H9 (cell line): ENCODE results near the gene SH3RF2. TPM values are rescaled to one million over a fixed set of nuclear protein-coding genes. Genes with fewer than 3 reads are reported as not detected.

ENCODE experiments used
- DNase-seq: peaks from one replicate; pipeline ENCODE4 v3.0.0-alpha.2; 2017
- H2AFZ ChIP-seq: one replicate; pipeline ENCODE4 v1.6.1; 2013; ENCODE audit warnings: mild to moderate bottlenecking, low read length, control low read depth, moderate library complexity
- H2AK5ac ChIP-seq: 2 replicates; pipeline ENCODE4 v1.6.1; 2013; ENCODE audit warnings: low read length, control low read depth, mixed read lengths; ENCODE audit not compliant: insufficient read length
- H2BK120ac ChIP-seq: one replicate; pipeline ENCODE4 v1.6.1; 2013; ENCODE audit warnings: low read depth, mild to moderate bottlenecking, low read length, control low read depth, inconsistent platforms; ENCODE audit not compliant: poor library complexity, severe bottlenecking
- H2BK12ac ChIP-seq: 2 replicates; pipeline ENCODE4 v1.6.1; 2013; ENCODE audit warnings: low read length, control low read depth, mixed read lengths, low read depth; ENCODE audit not compliant: insufficient read length
- H2BK15ac ChIP-seq: 2 replicates; pipeline ENCODE4 v1.6.1; 2013; ENCODE audit warnings: low read depth, low read length, control low read depth
- H2BK20ac ChIP-seq: one replicate; pipeline ENCODE4 v1.6.1; 2013; ENCODE audit warnings: low read depth, mild to moderate bottlenecking, low read length, control low read depth, inconsistent platforms; ENCODE audit not compliant: poor library complexity, severe bottlenecking
- H2BK5ac ChIP-seq: 2 replicates; pipeline ENCODE4 v1.6.1; 2013; ENCODE audit warnings: low read length, control low read depth, mixed read lengths; ENCODE audit not compliant: insufficient read length
- H3K14ac ChIP-seq: 2 replicates; pipeline ENCODE4 v1.6.1; 2013; ENCODE audit warnings: low read length, control low read depth; ENCODE audit not compliant: insufficient read depth
- H3K18ac ChIP-seq: 2 replicates; pipeline ENCODE4 v1.6.1; 2013; ENCODE audit warnings: low read depth, mild to moderate bottlenecking, mixed read lengths, low read length, control low read depth; ENCODE audit not compliant: insufficient read length
- H3K23ac ChIP-seq: 2 replicates; pipeline ENCODE4 v1.6.1; 2013; ENCODE audit warnings: low read length, control low read depth, mixed read lengths, low read depth; ENCODE audit not compliant: insufficient read length
- H3K23me2 ChIP-seq: 2 replicates; pipeline ENCODE4 v1.6.1; 2013; ENCODE audit warnings: low read depth, mild to moderate bottlenecking, mixed read lengths, low read length, control low read depth; ENCODE audit not compliant: insufficient read length, poor library complexity, severe bottlenecking
- H3K27ac ChIP-seq: 2 replicates; pipeline ENCODE4 v1.5.1; 2013; ENCODE audit warnings: low read length, control low read depth, mixed read lengths, low read depth; ENCODE audit not compliant: insufficient read length
- H3K27me3 ChIP-seq: 2 replicates; pipeline ENCODE4 v1.6.1; 2013; ENCODE audit warnings: low read length, control low read depth, inconsistent platforms; ENCODE audit not compliant: insufficient read depth
- H3K4ac ChIP-seq: 2 replicates; pipeline ENCODE4 v1.6.1; 2013; ENCODE audit warnings: low read depth, mild to moderate bottlenecking, control low read depth, inconsistent platforms, low read length, moderate library complexity
- H3K4me1 ChIP-seq: 2 replicates; pipeline ENCODE4 v1.6.1; 2013; ENCODE audit warnings: low read length, control low read depth, inconsistent platforms; ENCODE audit not compliant: insufficient read depth
- H3K4me2 ChIP-seq: 2 replicates; pipeline ENCODE4 v1.6.1; 2013; ENCODE audit warnings: low read length, control low read depth, mixed read lengths; ENCODE audit not compliant: insufficient read length, insufficient read depth
- H3K56ac ChIP-seq: 2 replicates; pipeline ENCODE4 v1.6.1; 2013; ENCODE audit warnings: low read depth, mild to moderate bottlenecking, mixed read lengths, low read length, control low read depth; ENCODE audit not compliant: insufficient read length
- H3K79me1 ChIP-seq: 2 replicates; pipeline ENCODE4 v1.6.1; 2013; ENCODE audit warnings: low read depth, mild to moderate bottlenecking, moderate library complexity, low read length, control low read depth, inconsistent platforms; ENCODE audit not compliant: insufficient read depth, poor library complexity, severe bottlenecking
- H3K79me2 ChIP-seq: 2 replicates; pipeline ENCODE4 v1.6.1; 2013; ENCODE audit warnings: low read length, control low read depth, inconsistent platforms; ENCODE audit not compliant: insufficient read depth
- H3K9ac ChIP-seq: 2 replicates; pipeline ENCODE4 v1.6.1; 2013; ENCODE audit warnings: low read length, control low read depth, mixed read lengths; ENCODE audit not compliant: insufficient read length; ENCODE audit errors: extremely low read depth
- H3K9me3 ChIP-seq: one replicate; pipeline ENCODE4 v1.6.1; 2013; ENCODE audit warnings: low read depth, low read length, inconsistent platforms; ENCODE audit not compliant: control insufficient read depth
- H3T11ph ChIP-seq: one replicate; pipeline ENCODE4 v1.6.1; 2013; ENCODE audit warnings: mild to moderate bottlenecking, low read length, control low read depth, inconsistent platforms
- H4K20me1 ChIP-seq: one replicate; pipeline ENCODE4 v1.6.1; 2013; ENCODE audit not compliant: control insufficient read depth, insufficient read length, insufficient read depth
- H4K5ac ChIP-seq: 2 replicates; pipeline ENCODE4 v1.6.1; 2013; ENCODE audit warnings: low read depth, mild to moderate bottlenecking, mixed read lengths, low read length, control low read depth; ENCODE audit not compliant: insufficient read length
- H4K8ac ChIP-seq: replicated peaks from 2 replicates; pipeline ENCODE4 v1.6.1; 2013; ENCODE audit warnings: low read length, control low read depth, mixed read lengths, low read depth; ENCODE audit not compliant: insufficient read length
- H4K91ac ChIP-seq: 2 replicates; pipeline ENCODE4 v1.6.1; 2013; ENCODE audit warnings: low read depth, mild to moderate bottlenecking, moderate library complexity, mixed read lengths, low read length, control low read depth; ENCODE audit not compliant: insufficient read length
- H3K27ac Mint-ChIP-seq, 3 experiments: 2 replicates in 2 of 3; 3 replicates in 1 of 3; pipeline ENCODE4 v1.8.0; 2020 to 2021; ENCODE audit warnings: mixed read lengths in 3 of 3, mild to moderate bottlenecking in 1 of 3, moderate library complexity in 1 of 3
- H3K27me3 Mint-ChIP-seq: 2 replicates; pipeline ENCODE4 v1.8.0; 2021; ENCODE audit warnings: low read depth, mild to moderate bottlenecking, moderate library complexity, mixed read lengths
- H3K36me3 Mint-ChIP-seq, 3 experiments: 2 replicates in 2 of 3; 3 replicates in 1 of 3; pipeline ENCODE4 v1.8.0; 2020 to 2021; ENCODE audit warnings: low read depth in 3 of 3, mixed read lengths in 3 of 3; ENCODE audit not compliant: insufficient read depth in 1 of 3
- H3K4me1 Mint-ChIP-seq, 2 experiments: 2 replicates each; pipeline ENCODE4 v1.8.0; 2020; ENCODE audit warnings: mixed read lengths in 2 of 2
- H3K4me3 Mint-ChIP-seq, 2 experiments: 2 replicates in 1 of 2; 3 replicates in 1 of 2; pipeline ENCODE4 v1.8.0; 2020 to 2021; ENCODE audit warnings: mild to moderate bottlenecking in 2 of 2, mixed read lengths in 2 of 2, moderate library complexity in 1 of 2
- H3K9me3 Mint-ChIP-seq, 2 experiments: 2 replicates in 1 of 2; 3 replicates in 1 of 2; pipeline ENCODE4 v1.8.0; 2020; ENCODE audit warnings: mild to moderate bottlenecking in 2 of 2, mixed read lengths in 2 of 2, moderate library complexity in 1 of 2
- CTCF ChIP-seq: fragments of 200-600 bp; sonication (generic); conservative IDR thresholded peaks from 3 replicates; pipeline ENCODE4 v1.8.0; 2021; ENCODE audit warnings: antibody characterized with exemption, mild to moderate bottlenecking
- WGBS: extraction: QIAGEN DNeasy Blood & Tissue Kit; methylation state at CpG from one replicate; pipeline ENCODE4 v1.1.7; 2013; ENCODE audit warnings: missing lambda C conversion rate, low lambda C conversion rate, mixed read lengths; ENCODE audit not compliant: insufficient read length; ENCODE audit errors: extremely low coverage; 5-methylcytosine and 5-hydroxymethylcytosine counted together
- total RNA-seq: library from RNA; stranded (reverse); gene quantifications from 2 replicates; pipeline ENCODE4 v1.2.1, GENCODE V29; 2021

The SH3RF2 gene
- total RNA-seq, 1 experiment from 2014 or later = 0.66 TPM

GRCh38 chr5:145982572-145983318, 46.4 kb downstream of the SH3RF2 start:
- no peak overlapping the region for H3K4me2 ChIP-seq
- no peak overlapping the region for H3K4me3 Mint-ChIP-seq

More at GRCh38 chr5:145982572-145983318, 46.4 kb downstream of the SH3RF2 start:
- no peaks in the 10 kb centered on the region for H3K79me1 ChIP-seq
- Mint-ChIP-seq H3K27ac (no peak overlapping the region), H3K36me3 (no peaks in the 10 kb centered on the region), H3K4me1 (peaks cover 11 to 16% of the 10 kb centered on the region in 2 experiments; a peak in 3 of 4 replicates), H3K27me3 (no peaks in the 10 kb centered on the region), H3K9me3 (no peaks in the 10 kb centered on the region)
- no peak overlapping the region for H4K5ac ChIP-seq
- no peak overlapping the region for H3K27ac ChIP-seq
- H3K79me2 ChIP-seq = no peaks in the 10 kb centered on the region; the same call in 1 of the 2 replicates
- H3K14ac ChIP-seq = no peak overlapping the region
- no peak overlapping the region for H2BK120ac ChIP-seq
- no peaks in the 10 kb centered on the region for H3K9me3 ChIP-seq
- no peaks in the 10 kb centered on the region for H3K27me3 ChIP-seq
- H3K23ac ChIP-seq = no peak overlapping the region
- H4K91ac ChIP-seq = no peak overlapping the region
- H4K20me1 ChIP-seq = no peaks in the 10 kb centered on the region
- no peak overlapping the region for H4K8ac ChIP-seq
- DNase-seq = no peak
- no peak overlapping the region for H2AK5ac ChIP-seq
- no peak overlapping the region for H3K56ac ChIP-seq
- no peak overlapping the region for H2BK5ac ChIP-seq
- H2BK12ac ChIP-seq = no peak overlapping the region
- no peak overlapping the region for H2AFZ ChIP-seq
- H3K23me2 ChIP-seq = no peaks in the 10 kb centered on the region
- no peak overlapping the region for H2BK20ac ChIP-seq
- peaks cover 8% of the 10 kb centered on the region for H3K4me1 ChIP-seq
- TF ChIP-seq CTCF = no peak
- no peak overlapping the region for H3K18ac ChIP-seq
- H3T11ph ChIP-seq = no peak overlapping the region
- WGBS = no CpG with 5 or more reads among the region's 3 CpGs
- no peak overlapping the region for H2BK15ac ChIP-seq
- no peak overlapping the region for H3K9ac ChIP-seq
- H3K4ac ChIP-seq = no peak overlapping the region
